GM21423 (cell line): ENCODE measurements around the gene USHBP1.

ENCODE experiments used
- ATAC-seq: cut with Tn5 transposase; IDR thresholded peaks from one replicate; pipeline ENCODE4 v1.9.1; 2021; ENCODE audit warnings: mild to moderate bottlenecking, moderate library complexity; ENCODE audit not compliant: unreplicated experiment

The USHBP1 gene

DNA sequence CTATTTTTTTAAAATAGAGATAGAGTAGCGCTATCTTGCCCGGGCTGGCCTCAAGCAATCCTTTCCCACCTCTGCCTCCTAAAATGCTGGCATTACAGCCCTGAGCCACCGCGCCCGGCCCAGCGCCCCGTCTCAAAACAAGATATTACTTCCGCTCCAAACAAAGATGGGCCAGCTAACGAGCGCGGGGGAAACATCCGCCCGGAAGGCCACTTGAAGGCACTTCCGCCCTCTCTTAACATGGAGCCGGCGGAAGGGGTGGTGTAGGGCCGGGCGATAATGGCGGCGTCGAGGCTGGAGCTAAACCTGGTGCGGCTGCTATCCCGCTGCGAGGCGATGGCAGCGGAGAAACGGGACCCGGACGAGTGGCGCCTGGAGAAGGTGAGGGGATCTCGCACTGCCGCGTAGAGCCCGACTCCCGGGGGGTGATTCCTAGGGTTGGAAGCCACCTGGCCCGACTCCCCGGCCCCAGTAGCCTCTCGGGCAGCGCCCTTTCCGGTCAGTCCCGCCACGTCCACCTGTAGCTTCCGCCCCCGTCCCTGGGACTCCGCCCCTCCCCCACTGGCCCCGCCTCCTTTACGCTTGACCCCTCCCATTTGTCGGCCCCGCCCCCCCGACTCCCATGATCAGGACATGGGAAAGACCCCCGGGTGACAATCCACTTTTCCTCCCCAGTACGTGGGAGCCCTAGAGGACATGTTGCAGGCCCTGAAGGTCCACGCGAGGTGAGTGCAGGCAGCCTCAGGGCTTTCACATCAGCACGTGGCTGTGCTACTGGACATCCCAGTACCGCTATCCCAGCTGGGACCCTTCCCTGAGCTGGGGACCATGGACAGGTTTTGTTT is 49.2 kb downstream of the USHBP1 start, which contains the start of gene USE1:
Gene USE1 (plus strand): TSS at position 231 of the 845 bp plus-strand sequence. CDS start 49 bp downstream, at position 280.
- peak; percentile 83 for ATAC-seq

DNA sequence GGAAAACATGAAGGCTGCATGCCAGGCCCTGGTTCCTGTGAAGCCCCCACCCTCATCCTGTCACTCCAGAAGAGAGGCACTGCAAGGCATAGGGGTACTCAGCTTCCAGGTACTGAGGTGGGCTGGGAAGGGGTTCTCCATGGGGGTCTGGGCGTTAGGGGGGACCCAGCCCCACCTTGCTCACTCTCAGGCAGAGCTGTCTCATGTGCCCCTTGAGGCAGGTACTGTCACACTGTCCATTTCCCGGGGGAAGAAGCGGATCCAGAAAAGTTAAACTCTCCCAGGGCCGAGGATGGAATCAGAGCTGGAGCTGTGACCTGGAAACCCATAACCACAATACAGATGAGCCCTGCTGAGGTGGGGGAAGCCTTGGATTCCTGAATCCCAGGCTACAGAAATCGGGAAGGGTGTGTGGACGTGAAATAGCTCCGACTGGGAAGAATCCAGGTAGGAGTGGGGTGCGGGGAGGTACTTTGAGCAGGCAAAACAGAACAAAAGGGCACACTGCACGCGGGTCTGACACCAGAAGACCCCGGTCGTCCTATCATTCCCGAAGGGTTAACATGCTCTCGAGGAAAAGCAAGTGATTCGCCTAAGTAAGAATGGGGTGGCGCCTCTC is 49.9 kb downstream of the USHBP1 start:
- no peak for ATAC-seq

DNA sequence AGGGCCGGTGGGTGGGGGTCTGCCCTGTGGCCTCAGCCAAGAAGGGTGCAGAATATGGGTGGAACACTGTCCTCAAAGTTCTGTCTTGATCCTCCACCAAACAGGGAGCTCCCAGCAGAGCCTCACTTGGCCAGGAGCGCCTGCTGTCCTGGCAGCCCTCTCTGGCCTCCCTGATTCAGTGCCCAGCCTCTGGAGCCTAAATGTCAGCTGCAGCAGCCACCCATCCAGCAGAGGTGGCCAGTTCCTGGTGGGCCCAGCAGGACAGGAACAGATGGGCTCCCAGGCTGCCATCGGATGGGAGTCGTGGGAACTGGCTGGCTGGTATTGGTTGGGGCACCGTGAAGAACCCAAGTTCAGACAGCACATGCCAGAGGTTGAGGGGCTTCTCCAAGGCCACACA is 51.2 kb downstream of the USHBP1 start:
- ATAC-seq, result no peak

DNA sequence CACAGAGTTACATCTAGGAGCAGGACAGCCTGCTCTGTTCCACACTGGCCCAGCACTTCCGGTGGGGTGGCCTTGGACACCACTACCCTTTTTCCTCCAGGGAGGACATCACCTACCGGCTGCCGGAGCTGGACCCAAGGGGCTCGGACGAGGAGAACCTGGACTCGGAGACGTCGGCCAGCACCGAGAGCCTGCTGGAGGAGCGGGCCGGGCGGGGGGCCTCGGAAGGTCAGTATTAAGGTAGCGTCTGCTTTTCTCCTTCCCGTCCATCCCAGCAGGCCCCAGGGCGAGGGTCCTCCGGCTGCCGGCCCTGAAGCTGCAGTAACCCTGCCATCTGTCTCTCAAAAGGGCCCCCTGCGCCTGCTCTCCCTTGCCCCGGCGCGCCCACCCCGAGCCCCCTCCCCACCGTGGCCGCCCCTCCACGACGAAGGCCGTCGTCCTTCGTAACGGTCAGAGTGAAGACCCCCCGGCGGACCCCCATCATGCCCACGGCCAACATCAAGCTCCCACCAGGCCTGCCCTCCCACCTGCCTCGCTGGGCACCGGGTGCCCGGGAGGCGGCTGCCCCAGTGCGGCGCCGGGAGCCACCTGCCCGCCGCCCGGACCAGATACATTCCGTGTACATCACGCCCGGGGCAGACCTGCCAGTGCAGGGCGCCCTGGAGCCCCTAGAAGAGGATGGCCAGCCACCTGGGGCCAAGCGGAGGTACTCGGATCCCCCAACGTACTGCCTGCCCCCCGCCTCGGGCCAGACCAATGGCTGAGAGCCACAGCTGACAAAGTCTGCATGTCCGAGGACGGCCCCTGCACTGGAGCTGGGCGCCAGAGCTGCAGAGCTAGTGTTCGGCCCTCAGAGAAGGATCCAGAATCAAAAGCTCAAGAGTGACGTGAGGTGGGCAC is 52.7 kb downstream of the USHBP1 start:
- no peak for ATAC-seq

DNA sequence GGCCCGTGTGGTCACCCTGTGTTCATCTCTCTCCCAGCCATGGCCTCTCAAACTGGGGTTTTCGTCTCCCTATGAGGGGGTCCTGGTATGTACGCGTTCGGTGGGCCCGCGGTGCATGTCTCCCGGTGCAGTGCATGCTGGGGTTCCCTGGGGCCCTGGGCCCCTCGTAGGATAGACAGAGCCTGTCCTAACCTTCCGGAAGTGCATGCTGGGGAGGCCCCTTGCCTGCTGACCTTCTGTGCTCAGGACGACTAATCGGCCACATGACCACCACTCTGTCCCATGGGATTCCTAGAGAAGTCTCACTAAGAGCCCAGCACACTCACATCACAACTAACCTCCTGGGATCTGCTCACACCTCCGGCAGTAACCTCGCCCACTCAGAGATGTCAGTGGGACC is 54.2 kb downstream of the USHBP1 start:
- no peak for ATAC-seq

DNA sequence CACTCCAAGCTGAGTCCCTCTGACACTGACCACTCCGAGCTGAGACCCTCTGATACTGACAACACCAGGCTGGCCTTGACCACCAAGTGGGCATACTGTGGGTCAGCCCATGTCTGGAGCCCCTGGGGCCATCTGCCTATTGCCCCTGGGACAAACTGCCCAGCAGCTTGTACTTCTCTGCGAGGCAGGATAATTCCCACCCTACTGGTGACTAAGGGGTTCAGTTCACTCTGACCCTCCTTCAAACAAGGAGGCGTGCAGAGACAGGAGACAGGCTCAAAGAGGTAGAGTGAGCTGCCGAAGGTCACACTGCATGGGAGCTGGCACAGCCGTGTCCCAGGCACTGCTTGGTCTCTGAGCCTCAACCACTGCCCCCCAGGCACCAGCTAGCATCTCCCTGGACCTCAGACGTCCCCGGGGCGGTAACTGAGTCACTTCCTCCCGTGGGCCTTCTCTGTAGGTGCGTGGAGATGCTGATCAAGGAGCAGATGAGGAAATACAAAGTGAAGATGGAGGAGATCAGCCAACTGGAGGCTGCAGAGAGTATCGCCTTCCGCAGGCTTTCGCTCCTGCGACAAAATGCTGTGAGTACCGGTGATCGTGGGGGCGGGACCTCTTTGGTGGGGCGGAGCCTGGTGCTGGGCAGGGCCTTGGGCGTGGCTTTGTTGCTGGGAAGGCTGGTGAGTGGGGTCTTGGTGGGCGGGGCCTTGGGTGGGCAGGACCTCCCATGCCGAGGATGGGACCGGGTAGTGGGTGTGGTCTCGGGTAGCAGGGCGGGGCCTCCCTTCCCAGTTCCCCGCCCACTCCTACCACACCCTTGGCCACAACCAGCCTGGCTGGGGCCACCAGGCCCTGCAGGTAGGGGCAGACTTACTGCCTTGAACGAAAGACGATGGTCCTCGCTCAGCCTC is 55.2 kb downstream of the USHBP1 start:
- ATAC-seq, result no peak

DNA sequence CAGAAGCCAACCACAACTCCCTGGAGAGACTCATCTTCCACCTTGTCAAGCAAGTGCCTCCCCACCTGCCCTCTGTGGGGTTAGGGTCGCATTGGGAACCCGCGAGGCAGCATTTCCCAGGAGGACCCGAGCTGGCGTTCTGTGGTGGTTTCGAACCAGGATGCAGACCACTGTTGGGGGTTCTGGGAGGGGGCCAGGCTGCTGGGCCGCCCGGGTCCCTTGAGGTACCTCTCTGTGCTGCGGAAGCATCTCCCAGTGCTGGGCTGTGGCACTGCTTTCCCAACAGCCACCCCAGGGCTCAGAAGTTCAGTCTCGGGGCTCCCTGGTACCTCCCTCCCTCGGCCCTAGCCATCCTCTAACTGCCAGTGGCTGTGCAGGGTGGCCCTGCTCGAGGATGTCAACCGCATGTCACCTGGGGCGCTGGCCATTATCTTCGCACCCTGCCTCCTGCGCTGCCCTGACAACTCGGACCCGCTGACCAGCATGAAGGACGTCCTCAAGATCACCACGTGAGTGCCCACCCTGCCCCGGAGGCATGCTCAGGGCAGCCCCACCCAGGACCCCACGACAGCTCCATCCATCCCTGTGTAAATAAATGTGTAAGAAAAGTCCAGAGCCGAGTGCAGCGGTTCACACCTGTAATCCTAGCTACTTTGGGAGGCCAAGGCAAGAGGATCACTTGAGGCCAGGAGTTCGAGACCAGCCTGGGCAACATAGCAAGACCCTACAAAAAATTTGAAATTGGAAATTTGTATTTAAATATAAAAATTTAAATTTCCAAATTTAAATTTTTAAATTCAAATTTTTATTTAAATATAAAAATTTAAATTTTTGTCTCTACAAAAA is 57.6 kb downstream of the USHBP1 start:
- no peak for ATAC-seq

DNA sequence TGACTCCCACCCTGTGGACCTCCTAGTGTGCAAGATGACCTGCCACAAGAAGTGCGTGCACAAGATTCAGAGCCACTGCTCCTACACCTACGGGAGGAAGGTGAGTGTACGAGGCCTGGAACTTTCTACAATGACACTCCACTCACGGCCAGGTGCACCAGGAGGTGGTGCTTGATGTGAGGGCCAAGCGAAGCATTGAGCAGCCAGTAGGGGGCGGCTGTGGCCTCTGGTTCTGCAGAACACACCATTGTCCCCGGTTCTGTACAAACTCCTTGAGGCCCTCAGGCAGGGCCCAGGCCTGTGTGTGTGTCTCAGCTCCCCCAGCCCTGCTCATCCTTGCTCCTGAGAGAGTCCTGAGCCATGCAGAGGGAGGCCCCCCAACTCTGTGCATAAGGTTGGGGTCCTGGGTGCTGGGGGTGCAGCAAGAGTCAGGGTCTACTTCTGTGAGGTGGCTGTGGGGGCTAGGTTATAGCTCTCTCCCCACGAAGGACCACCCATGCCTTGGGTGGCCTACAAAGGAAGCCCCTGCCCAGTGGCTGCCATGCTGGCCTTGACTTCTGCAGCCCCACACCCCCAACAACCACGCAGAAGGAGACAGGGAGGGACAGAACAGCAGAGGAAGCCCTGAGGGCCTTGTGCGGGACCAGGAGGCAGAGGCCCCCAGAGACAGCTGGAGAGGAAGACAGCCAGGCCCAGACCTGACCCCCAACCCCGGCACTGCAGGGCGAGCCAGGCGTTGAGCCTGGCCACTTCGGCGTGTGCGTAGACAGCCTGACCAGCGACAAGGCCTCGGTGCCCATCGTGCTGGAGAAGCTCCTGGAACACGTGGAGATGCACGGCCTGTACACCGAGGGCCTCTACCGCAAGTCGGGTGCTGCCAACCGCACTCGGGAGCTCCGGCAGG is 59.1 kb downstream of the USHBP1 start:
- ATAC-seq, result no peak

DNA sequence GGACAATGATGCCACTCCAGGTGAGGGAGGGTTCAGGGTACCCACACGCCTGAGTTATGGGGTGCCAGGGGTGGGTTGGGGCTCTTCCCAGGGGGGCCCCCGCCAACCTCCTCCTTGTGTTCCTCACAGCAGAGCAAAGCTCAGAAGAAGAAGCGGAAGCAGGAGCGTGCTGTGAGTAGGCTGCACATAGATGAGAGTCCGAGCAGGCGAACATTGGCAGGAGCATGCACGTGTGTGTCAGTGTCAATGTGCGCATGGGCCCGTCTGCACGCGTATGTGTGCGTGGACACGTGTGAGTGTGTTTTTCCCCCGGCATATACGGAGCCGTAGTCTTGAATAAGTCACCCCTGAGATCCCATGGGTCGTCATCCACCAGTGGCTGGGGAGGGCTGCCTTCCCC is 61.8 kb downstream of the USHBP1 start:
- ATAC-seq, result no peak

DNA sequence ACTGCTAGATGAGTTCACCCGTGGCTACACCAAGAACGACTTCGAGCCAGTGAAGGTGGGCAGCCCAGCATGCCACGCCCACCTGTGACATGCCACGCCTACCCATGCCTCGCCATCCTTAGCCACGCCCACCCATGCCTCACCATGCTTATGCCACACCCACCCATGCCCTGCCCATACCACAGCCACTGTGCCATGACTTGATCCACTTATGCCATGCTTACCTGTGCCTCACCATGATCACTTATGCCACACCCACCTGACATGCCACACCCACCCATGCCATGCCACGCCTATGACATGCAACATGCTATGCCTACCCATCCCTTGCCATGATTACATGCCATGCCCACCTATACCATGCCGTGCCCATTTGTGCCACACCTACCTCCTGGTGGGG is 62.3 kb downstream of the USHBP1 start:
- no peak for ATAC-seq

DNA sequence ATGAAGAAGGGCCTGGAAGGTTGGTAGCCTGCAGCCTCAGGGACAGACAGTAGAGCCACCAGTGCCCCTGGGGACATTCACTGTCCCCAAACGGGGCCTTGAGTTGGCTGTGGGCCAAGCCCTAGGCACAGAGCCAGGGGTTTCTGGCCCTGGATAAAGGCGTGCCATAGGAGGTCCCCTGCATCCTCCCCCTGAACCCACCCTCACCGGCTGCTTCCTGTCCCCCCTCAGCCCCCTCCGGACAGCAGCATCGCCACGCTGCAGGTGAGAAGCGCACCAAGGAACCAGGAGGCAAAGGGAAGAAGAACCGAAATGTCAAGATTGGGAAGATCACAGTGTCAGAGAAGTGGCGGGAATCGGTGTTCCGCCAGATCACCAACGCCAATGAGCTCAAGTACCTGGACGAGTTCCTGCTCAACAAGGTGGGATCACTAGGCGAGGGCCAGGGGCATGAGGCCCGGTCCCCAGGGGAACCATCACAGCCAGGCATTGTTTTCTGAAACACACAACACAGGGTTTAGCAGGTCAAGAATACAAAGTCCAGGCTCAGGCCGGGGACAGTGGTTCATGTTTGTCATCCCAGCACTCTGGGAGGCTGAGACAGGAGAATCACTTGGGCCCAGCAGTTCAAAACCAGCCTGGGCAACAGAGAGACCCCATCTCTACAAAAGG is 64.0 kb downstream of the USHBP1 start:
- no peak for ATAC-seq
